Calu3 (cell line): ENCODE data around the gene FCGR1A. TPM values are rescaled to one million over a fixed set of nuclear protein-coding genes. Genes with fewer than 3 reads are reported as not detected.
"Not testable (repeated sequence)": the region's sequence is repeated elsewhere in the genome, so short reads cannot be mapped to it uniquely, and the experiment has no call there.

Experiments
- BruUV-seq: library from RNA; stranded (reverse); fragments of 400-500 nt; replicated peaks from 2 replicates; lab custom pipeline; 2021; lab: Mats Ljungman, UMichigan
- CTCF ChIA-PET: fragments of 300-600 bp; sonication (Branson Sonifier 250); formaldehyde crosslinking; loops from one replicate; lab custom pipeline; 2022; ENCODE audit warnings: antibody characterized with exemption; lab: Charles Lee
- DNase-seq: peaks from one replicate; pipeline ENCODE4 v3.0.0; 2022
- H3K27ac Mint-ChIP-seq: one replicate; pipeline ENCODE4 v1.8.0; 2022; ENCODE audit warnings: mixed read lengths; ENCODE audit not compliant: unreplicated experiment
- H3K27me3 Mint-ChIP-seq: one replicate; pipeline ENCODE4 v1.8.0; 2022; ENCODE audit warnings: mixed read lengths; ENCODE audit not compliant: unreplicated experiment
- H3K36me3 Mint-ChIP-seq: one replicate; pipeline ENCODE4 v1.8.0; 2022; ENCODE audit warnings: mild to moderate bottlenecking, moderate library complexity, mixed read lengths; ENCODE audit not compliant: insufficient read depth, unreplicated experiment
- H3K4me1 Mint-ChIP-seq: one replicate; pipeline ENCODE4 v1.8.0; 2022; ENCODE audit warnings: mild to moderate bottlenecking, low read depth, mixed read lengths; ENCODE audit not compliant: unreplicated experiment
- H3K4me3 Mint-ChIP-seq: one replicate; pipeline ENCODE4 v1.8.0; 2022; ENCODE audit warnings: mild to moderate bottlenecking, low read depth, moderate library complexity, mixed read lengths; ENCODE audit not compliant: unreplicated experiment
- H3K9me3 Mint-ChIP-seq: one replicate; pipeline ENCODE4 v1.8.0; 2022; ENCODE audit warnings: low read depth, mixed read lengths; ENCODE audit not compliant: unreplicated experiment
- CTCF ChIP-seq: fragments of 200-600 bp; IDR thresholded peaks from one replicate; pipeline ENCODE4 v1.8.0; 2022; ENCODE audit warnings: antibody characterized with exemption; ENCODE audit not compliant: unreplicated experiment
- intact Hi-C: fragments of 100-400 bp; cut with micrococcal nuclease; formaldehyde crosslinking; loops from one replicate; pipeline ENCODE4 v1.10.0; 2022; ENCODE audit not compliant: unreplicated experiment
- total RNA-seq: library from RNA; stranded (reverse); gene quantifications from 2 replicates; pipeline ENCODE4 v1.2.3, GENCODE V29; 2022

The FCGR1A gene
- total RNA-seq, 1 experiment from 2014 or later: not detected

GRCh38 chr1:149792502-149792901 lies 10.0 kb downstream of the FCGR1A start:
- peak; percentile 69 for DNase-seq
- peak overlapping the region; percentile 79 for H3K4me3 Mint-ChIP-seq
- H3K4me1 Mint-ChIP-seq, CTCF ChIA-PET, H3K9me3 Mint-ChIP-seq, BruUV-seq, intact Hi-C loops, H3K27me3 Mint-ChIP-seq: not testable (repeated sequence)
- peak; percentile 27 for TF ChIP-seq CTCF
- H3K27ac Mint-ChIP-seq: peak overlapping the region; percentile 46
- peaks cover 17% of the 10 kb centered on the region for H3K36me3 Mint-ChIP-seq

- BruUV-seq, intact Hi-C loops: not testable (repeated sequence)
Observed at GRCh38 chr1:149792912-149793515, 10.5 kb downstream of the FCGR1A start.

GRCh38 chr1:149793885-149794284 lies 11.4 kb downstream of the FCGR1A start:
- H3K9me3 Mint-ChIP-seq, H3K27me3 Mint-ChIP-seq, H3K4me1 Mint-ChIP-seq, intact Hi-C loops, CTCF ChIA-PET, H3K27ac Mint-ChIP-seq, DNase-seq: not testable (repeated sequence)
- TSS peak; percentile 38 for BruUV-seq
- Mint-ChIP-seq H3K36me3 (peaks cover 17% of the 10 kb centered on the region), H3K4me3 (peak overlapping the region; percentile 79)

More at GRCh38 chr1:149792912-149793515, 10.5 kb downstream of the FCGR1A start:
- DNase-seq: peak; percentile 89
- Mint-ChIP-seq H3K4me3 (peak overlapping the region; percentile 79), H3K27ac (peak overlapping the region; percentile 46), H3K36me3 (peaks cover 17% of the 10 kb centered on the region)
- H3K27me3 Mint-ChIP-seq, H3K4me1 Mint-ChIP-seq, H3K9me3 Mint-ChIP-seq, CTCF ChIA-PET: not testable (repeated sequence)
- peak; percentile 56 for TF ChIP-seq CTCF

GRCh38 chr1:149801628-149802027 lies 19.1 kb downstream of the FCGR1A start:
- BruUV-seq, H3K4me3 Mint-ChIP-seq, H3K4me1 Mint-ChIP-seq, H3K9me3 Mint-ChIP-seq, CTCF ChIA-PET, H3K36me3 Mint-ChIP-seq, DNase-seq, intact Hi-C loops, H3K27ac Mint-ChIP-seq, H3K27me3 Mint-ChIP-seq: not testable (repeated sequence)

- H3K27ac Mint-ChIP-seq, H3K27me3 Mint-ChIP-seq, CTCF ChIA-PET, BruUV-seq, H3K4me1 Mint-ChIP-seq, DNase-seq, H3K4me3 Mint-ChIP-seq, H3K9me3 Mint-ChIP-seq, H3K36me3 Mint-ChIP-seq, intact Hi-C loops: not testable (repeated sequence)
Observed at GRCh38 chr1:149804417-149805080, 22.1 kb downstream of the FCGR1A start.

- H3K4me1 Mint-ChIP-seq, CTCF ChIA-PET, intact Hi-C loops, H3K9me3 Mint-ChIP-seq, H3K27me3 Mint-ChIP-seq, BruUV-seq: not testable (repeated sequence)
- Mint-ChIP-seq H3K4me3 (peak overlapping the region; percentile 76), H3K27ac (peak overlapping the region; percentile 96), H3K36me3 (peaks cover 39% of the 10 kb centered on the region)
- DNase-seq: peak; percentile 59
Observed at GRCh38 chr1:149810697-149811405, 28.4 kb downstream of the FCGR1A start.

GRCh38 chr1:149811514-149811889 lies 29.0 kb downstream of the FCGR1A start:
- BruUV-seq, H3K9me3 Mint-ChIP-seq, intact Hi-C loops, CTCF ChIA-PET, H3K27me3 Mint-ChIP-seq, H3K4me1 Mint-ChIP-seq: not testable (repeated sequence)
- Mint-ChIP-seq H3K4me3 (peak overlapping the region; percentile 76), H3K27ac (peak overlapping the region; percentile 96), H3K36me3 (peaks cover 39% of the 10 kb centered on the region)
- DNase-seq: peak; percentile 9
